Spleen (tissue), 11 donors: ENCODE results near the gene KCNQ1. TPM values are rescaled to one million over a fixed set of nuclear protein-coding genes. Genes with fewer than 3 reads are reported as not detected.

Experiments used
- DNase-seq: peaks from one replicate; pipeline ENCODE4 v3.0.0-alpha.2; 2020
- H3K27ac ChIP-seq, 8 donors: fragments of 200-600 bp; sonication (generic) in 7 of 8; 1 replicate in 4 of 8; 2 replicates in 4 of 8; pipeline versions ENCODE4 v1.5.0 to v1.8.0; 2016 to 2021; ENCODE audit warnings: inconsistent platforms in 4 of 8, mild to moderate bottlenecking in 4 of 8, moderate library complexity in 1 of 8
- H3K27me3 ChIP-seq, 7 donors: fragments of 200-600 bp; sonication (generic) in 6 of 7; replicated peaks in 1 of 7; 1 replicate in 4 of 7; 2 replicates in 3 of 7; pipeline versions ENCODE4 v1.5.0 to v1.8.0; 2016 to 2021; ENCODE audit warnings: inconsistent platforms in 3 of 7, mild to moderate bottlenecking in 1 of 7
- H3K36me3 ChIP-seq, 6 donors: fragments of 200-600 bp; sonication (generic) in 5 of 6; 1 replicate in 4 of 6; 2 replicates in 2 of 6; pipeline versions ENCODE4 v1.5.0 to v1.8.0; 2016 to 2021; ENCODE audit warnings: inconsistent platforms in 2 of 6
- H3K4me1 ChIP-seq, 6 donors: fragments of 200-600 bp; sonication (generic) in 5 of 6; 1 replicate in 3 of 6; 2 replicates in 3 of 6; pipeline versions ENCODE4 v1.5.0 to v1.8.0; 2016 to 2021; ENCODE audit warnings: inconsistent platforms in 3 of 6
- H3K4me3 ChIP-seq, 8 donors: fragments of 200-600 bp; sonication (generic) in 7 of 8; 1 replicate in 4 of 8; 2 replicates in 4 of 8; pipeline versions ENCODE4 v1.5.0 to v1.8.0; 2016 to 2021; ENCODE audit warnings: inconsistent platforms in 4 of 8, mild to moderate bottlenecking in 4 of 8, moderate library complexity in 2 of 8
- H3K9me3 ChIP-seq, 8 donors: fragments of 200-600 bp; sonication (generic) in 7 of 8; 1 replicate in 4 of 8; 2 replicates in 4 of 8; pipeline versions ENCODE4 v1.5.0 to v1.8.0; 2016 to 2021; ENCODE audit warnings: inconsistent platforms in 4 of 8
- POLR2A ChIP-seq, 3 donors: fragments of 450-650 bp; IDR thresholded peaks; one replicate each; pipeline ENCODE4 v1.5.1; 2017; ENCODE audit warnings: antibody characterized with exemption in 3 of 3, mild to moderate bottlenecking in 1 of 3
- POLR2AphosphoS5 ChIP-seq, 3 donors: sonication (generic); formaldehyde crosslinking; IDR thresholded peaks; one replicate each; pipeline ENCODE4 v1.5.1; 2017; ENCODE audit warnings: antibody characterized with exemption in 3 of 3
- WGBS, 5 donors: extraction: QIAGEN DNeasy Blood & Tissue Kit in 3 of 5; methylation state at CpG; one replicate each; pipeline versions ENCODE4 v1.1.5 to v1.1.7; 2013 to 2018; 5-methylcytosine and 5-hydroxymethylcytosine counted together
- intact Hi-C: fragments of 100-400 bp; cut with DNase I; formaldehyde crosslinking; loops from one replicate; pipeline ENCODE4 v1.15.0; 2023; ENCODE audit warnings: low total_unique reads
- polyA plus RNA-seq, 3 donors: library from polyadenylated mRNA; stranded (reverse); fragments of 200-250 nt; gene quantifications; one replicate each; pipeline ENCODE4 v1.2.1, GENCODE V29; 2013
- total RNA-seq, 7 donors: library from RNA; depleted of rRNA in 3 of 7; stranded (reverse); fragments of >200 nt in 3 of 7; fragmentation: NEBNext Ultra II Directional in 4 of 7; extraction: Animal tissue kit (Norgen Biotek cat#: 25700) in 4 of 7; gene quantifications; one replicate each; pipeline versions ENCODE4 v1.1.0 to v1.2.1, GENCODE V29; 2016 to 2021
- TF ChIP-seq, protein P1 (sequence below), 11 experiments: fragments of 200-600 bp in 7 of 11; fragments of 450-650 bp in 4 of 11; sonication (generic) in 4 of 11; IDR thresholded peaks in 8 of 11; conservative IDR thresholded peaks in 3 of 11; 1 replicate in 7 of 11; 2 replicates in 4 of 11; pipeline versions ENCODE4 v1.4.0 to v1.8.0; 2016 to 2021; ENCODE audit warnings: antibody characterized with exemption in 11 of 11, inconsistent platforms in 4 of 11, mild to moderate bottlenecking in 1 of 11
- donor health status: healthy with polysubstance abuse.
- donor health status: DM: no; HTN: no; CAD: no; lungs with moderate emphysema.
- donor health status: DM: no; HTN: no; CAD: no.
- donor health status: Bipolar disorder and iron deficiency.
- donor health status: healthy.
- donor health status: DM: no; HTN: no; CAD: no.
- donor health status: DM: yes; HTN: yes; CAD: no.

KCNQ1 gene
- total and polyA plus RNA-seq, 10 donors: 3.3 to 21.6 (median 13.5) TPM

DNA sequence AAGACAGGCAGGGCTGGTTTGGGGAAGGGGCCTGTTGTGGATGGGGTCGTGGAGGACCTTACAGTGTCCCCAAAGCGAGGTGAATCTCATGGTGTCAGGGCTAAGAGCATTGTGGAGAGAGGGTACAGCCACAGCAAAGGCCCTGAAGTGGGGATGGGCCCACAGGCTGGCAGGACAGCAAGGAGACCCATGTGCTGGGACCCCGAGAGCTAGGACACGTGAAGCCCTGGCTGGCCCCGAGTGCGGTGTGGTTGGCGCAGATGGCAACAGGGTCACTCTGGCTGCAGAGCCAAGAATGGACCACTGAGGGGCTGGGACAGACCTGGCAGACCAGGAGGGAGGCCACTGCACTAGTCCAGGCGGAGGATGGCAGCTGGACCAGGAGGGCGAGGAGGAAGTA, 285.0 kb downstream of the KCNQ1 start:
- no peak for DNase-seq
- 90 to 95% (median 94%) methylated on average over 9 of the region's 9 CpGs for WGBS, 5 donors
- Histone ChIP-seq H3K27ac (no peak overlapping the region), H3K36me3 (no peaks in the 10 kb centered on the region), H3K9me3 (no peaks in the 10 kb centered on the region), H3K27me3 (no peaks in the 10 kb centered on the region), H3K4me3 (no peak overlapping the region), H3K4me1 (no peaks in the 10 kb centered on the region)
- intact Hi-C loops: no loop called here
- TF ChIP-seq POLR2A (IDR thresholded peaks at IDR 0.05): no peak
- TF ChIP-seq, protein P1, sequence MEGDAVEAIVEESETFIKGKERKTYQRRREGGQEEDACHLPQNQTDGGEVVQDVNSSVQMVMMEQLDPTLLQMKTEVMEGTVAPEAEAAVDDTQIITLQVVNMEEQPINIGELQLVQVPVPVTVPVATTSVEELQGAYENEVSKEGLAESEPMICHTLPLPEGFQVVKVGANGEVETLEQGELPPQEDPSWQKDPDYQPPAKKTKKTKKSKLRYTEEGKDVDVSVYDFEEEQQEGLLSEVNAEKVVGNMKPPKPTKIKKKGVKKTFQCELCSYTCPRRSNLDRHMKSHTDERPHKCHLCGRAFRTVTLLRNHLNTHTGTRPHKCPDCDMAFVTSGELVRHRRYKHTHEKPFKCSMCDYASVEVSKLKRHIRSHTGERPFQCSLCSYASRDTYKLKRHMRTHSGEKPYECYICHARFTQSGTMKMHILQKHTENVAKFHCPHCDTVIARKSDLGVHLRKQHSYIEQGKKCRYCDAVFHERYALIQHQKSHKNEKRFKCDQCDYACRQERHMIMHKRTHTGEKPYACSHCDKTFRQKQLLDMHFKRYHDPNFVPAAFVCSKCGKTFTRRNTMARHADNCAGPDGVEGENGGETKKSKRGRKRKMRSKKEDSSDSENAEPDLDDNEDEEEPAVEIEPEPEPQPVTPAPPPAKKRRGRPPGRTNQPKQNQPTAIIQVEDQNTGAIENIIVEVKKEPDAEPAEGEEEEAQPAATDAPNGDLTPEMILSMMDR (IDR thresholded peaks at IDR 0.05 in 8 of 11, conservative IDR thresholded peaks at IDR 0.05 in 3 of 11): no peak
- no peak for TF ChIP-seq POLR2AphosphoS5 (IDR thresholded peaks at IDR 0.05)

DNA sequence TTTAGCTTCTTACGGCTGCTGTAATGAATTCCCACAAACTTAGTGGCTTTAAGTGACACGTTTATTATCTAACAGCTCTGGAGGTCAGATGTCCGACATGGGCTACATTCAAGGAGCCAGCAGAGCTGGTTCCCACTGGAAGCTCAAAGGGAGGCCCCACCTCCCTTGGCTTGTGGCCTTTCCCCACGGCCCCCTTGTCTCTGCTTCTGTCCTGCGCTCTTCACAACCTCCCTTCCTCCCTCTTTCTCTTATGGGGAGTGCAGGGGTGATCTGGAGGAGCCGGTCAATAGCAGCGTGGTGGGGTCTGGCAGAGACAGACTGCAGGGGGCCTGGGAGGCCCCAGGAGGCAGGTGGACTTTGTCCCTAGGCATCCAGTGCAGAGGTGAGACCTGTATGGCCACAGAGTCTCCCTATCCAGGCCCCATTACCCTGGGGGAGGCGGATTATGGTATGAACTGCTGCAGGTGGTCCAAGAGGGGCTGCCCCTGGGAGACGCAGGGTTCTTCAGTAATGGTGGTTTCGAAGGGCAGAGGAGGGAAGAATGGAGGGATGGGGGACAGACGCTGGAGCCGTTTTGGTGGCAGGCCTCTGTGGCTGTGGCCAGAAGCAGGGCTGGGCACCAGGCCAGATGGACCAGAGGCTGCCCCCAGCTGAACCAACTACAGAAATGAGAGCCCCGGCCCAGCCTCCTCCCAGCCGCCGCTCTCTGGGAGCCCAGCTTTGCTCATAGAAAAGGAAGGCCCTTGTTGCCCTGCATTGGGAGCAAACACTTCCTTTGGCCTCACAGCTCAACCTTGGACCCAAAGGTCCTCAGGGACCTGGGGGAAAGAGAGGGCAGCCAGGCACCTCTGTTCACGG, 285.7 kb downstream of the KCNQ1 start:
- H3K27me3 ChIP-seq: no peaks in the 10 kb centered on the region
- H3K9me3 ChIP-seq: no peaks in the 10 kb centered on the region
- intact Hi-C loops: no loop called here
- TF ChIP-seq, protein P1 (IDR thresholded peaks at IDR 0.05 in 8 of 11, conservative IDR thresholded peaks at IDR 0.05 in 3 of 11): no peak
- TF ChIP-seq POLR2AphosphoS5 (IDR thresholded peaks at IDR 0.05): no peak
- no peak for TF ChIP-seq POLR2A (IDR thresholded peaks at IDR 0.05)
- WGBS, 5 donors: 79 to 91% (median 86%) methylated on average over 12 to 16 of the region's 16 CpGs
- no peak overlapping the region for H3K27ac ChIP-seq
- no peaks in the 10 kb centered on the region for H3K36me3 ChIP-seq
- DNase-seq: no peak
- no peak overlapping the region for H3K4me3 ChIP-seq
- no peaks in the 10 kb centered on the region for H3K4me1 ChIP-seq

DNA sequence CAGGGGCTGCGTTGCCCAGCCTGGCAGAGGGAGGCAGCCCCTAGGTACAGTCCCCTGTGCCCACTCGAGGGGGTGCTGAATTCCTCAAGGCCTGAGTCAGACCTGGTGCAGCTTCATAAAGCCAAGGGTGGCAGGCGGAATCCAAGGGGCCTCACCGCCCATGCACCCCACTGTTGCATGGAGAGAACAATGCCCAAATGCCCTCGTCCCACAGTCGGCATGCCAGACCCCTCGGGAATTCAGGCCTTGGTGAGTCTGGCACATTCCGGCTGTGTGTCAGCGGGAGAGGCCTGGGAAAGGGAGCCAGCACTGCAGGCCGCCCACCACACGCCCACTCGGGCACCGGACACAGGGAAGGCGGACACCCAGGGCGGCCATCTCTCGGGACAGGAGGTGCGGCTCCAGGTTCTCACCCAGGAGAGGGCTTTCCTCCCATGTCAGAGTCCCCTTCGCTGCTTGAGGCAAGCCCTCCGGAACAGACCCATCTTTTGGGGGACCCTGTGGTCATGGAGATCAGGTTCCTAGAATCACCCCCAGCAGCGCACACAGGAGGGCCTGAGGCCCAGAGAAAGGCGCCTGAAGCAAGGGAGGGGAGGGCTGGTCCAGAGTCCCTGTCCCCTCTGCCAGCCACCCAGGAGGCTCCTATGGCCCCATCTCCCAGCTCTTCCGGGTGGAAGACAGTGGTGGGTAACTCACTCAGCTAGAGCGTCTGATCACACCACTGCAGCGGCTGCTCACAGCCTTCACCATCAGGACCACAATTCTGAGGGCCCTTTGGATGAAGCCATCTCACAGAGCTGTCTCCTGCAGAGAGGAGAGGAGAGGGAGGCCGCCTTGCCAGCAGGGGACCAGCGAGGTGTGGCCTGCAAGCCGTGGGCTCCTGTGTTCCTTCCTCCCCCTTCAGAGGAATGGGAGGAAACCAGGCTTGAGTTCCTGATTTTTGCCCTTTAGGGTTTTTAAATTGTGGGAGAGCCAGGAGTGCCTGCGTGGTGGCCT, 286.6 kb downstream of the KCNQ1 start:
- no peaks in the 10 kb centered on the region for H3K9me3 ChIP-seq
- intact Hi-C loops: no loop called here
- TF ChIP-seq, protein P1 (IDR thresholded peaks at IDR 0.05 in 8 of 11, conservative IDR thresholded peaks at IDR 0.05 in 3 of 11): no peak
- TF ChIP-seq POLR2A (IDR thresholded peaks at IDR 0.05) (no peak), POLR2AphosphoS5 (IDR thresholded peaks at IDR 0.05) (no peak)
- H3K4me3 ChIP-seq: no peak overlapping the region
- no peak overlapping the region for H3K27ac ChIP-seq
- no peaks in the 10 kb centered on the region for H3K4me1 ChIP-seq
- DNase-seq: no peak
- no peaks in the 10 kb centered on the region for H3K27me3 ChIP-seq
- no peaks in the 10 kb centered on the region for H3K36me3 ChIP-seq
- WGBS, 5 donors: 81 to 92% (median 86%) methylated on average over 13 to 28 of the region's 28 CpGs
